ENCODE measurements around the gene CREBZF. TPM values are rescaled to one million over a fixed set of nuclear protein-coding genes. Genes with fewer than 3 reads are reported as not detected.
A peak's percentile ranks its signal among the peaks of the same experiment; 100 is the strongest.

The CREBZF gene, protein sequence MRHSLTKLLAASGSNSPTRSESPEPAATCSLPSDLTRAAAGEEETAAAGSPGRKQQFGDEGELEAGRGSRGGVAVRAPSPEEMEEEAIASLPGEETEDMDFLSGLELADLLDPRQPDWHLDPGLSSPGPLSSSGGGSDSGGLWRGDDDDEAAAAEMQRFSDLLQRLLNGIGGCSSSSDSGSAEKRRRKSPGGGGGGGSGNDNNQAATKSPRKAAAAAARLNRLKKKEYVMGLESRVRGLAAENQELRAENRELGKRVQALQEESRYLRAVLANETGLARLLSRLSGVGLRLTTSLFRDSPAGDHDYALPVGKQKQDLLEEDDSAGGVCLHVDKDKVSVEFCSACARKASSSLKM
- total RNA-seq = 10 to 100 TPM; 66.0 to 68.4 TPM

DNA sequence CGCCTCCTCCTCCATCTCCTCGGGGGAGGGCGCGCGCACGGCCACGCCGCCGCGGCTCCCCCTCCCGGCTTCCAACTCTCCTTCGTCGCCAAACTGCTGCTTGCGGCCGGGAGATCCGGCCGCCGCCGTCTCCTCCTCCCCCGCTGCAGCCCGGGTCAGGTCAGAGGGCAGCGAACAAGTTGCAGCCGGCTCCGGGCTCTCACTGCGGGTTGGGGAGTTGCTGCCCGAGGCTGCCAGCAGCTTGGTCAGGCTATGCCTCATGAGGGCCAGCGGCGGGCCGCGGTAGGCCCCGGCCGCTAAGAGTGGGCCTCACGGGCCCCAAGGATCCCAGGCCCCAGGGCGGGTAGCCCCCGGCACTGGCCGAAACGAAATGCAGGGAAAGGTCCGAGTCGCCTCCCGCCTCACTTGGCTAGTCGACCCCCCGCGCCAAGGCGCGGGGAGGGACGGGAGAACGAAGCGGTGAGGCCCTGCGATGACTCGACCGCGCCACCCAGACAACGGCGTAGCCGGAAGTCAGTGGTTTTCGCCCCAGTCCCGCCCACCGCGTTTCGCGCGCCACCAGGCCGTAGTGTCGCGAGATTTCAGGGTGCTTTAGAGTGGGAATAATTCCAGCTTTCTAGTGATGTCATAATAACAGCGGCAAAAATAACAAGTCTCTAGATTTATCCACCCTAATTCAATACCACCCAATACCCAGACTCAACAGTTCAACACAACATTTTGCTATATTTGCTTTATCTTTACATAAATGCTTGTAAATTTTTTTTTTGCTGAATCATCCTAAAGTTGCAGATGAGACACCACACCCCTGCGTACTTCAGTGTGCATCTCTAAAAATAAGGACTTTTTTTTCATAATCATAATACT, at the start of gene CREBZF:
Gene CREBZF (minus strand): TSS at position 515 of the 867 bp plus-strand sequence. CDS start 254 bp downstream, at position 261.
- no peaks in the 10 kb centered on the region for H3K27me3 Mint-ChIP-seq
- peak within 1 kb of the TSS; percentile 97 for H3K4me3 Mint-ChIP-seq
- POLR2A ChIA-PET = interaction anchor here (0.6 to 8.5 kb wide), 32 partner anchors 9 to 638 kb away, joined by 3 to 220 read pairs (median 4); partner anchors contain the start of genes CCDC83, CCDC89, DLG2 and EED
- H3K9me3 Mint-ChIP-seq = no peaks in the 10 kb centered on the region
- H3K27ac Mint-ChIP-seq = peak within 1 kb of the TSS; percentile 94
- CTCF ChIA-PET = interaction anchor here (0.6 to 2.9 kb wide), 5 partner anchors 14 to 190 kb away, joined by 3 to 15 read pairs (median 7); partner anchors contain the start of genes CCDC83 and TMEM126B
- H3K36me3 Mint-ChIP-seq (ENCODE audit: low read depth) = peaks cover 42% of the 10 kb centered on the region
- DNase-seq = peak; percentile 96
- H3K4me1 Mint-ChIP-seq = peaks cover 28% of the 10 kb centered on the region

DNA sequence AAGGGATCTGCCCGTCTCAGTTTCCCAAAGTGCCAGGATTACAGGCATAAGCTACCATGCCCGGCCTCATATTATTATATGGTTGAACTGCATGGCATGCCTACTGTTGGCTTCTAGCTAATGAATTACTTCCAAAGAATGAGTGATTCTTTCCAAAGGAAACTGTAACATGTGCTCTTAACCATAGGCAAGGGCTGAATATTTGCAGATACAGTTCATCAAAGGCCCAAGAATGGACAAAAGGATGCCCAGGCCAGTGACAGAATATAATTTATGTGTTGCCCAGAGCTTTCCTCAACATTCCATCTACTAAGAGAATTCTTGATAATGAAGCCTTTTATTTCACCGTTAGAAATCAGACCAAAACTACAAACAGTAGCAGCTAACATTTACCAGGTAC, 48.0 kb upstream of the CREBZF start:
- Mint-ChIP-seq H3K36me3 (ENCODE audit: low read depth) (peaks cover 19% of the 10 kb centered on the region), H3K9me3 (no peaks in the 10 kb centered on the region), H3K4me3 (no peak overlapping the region), H3K4me1 (no peaks in the 10 kb centered on the region), H3K27ac (no peak overlapping the region), H3K27me3 (no peaks in the 10 kb centered on the region)
- ChIA-PET CTCF (interaction anchor here (0.8 to 1.4 kb wide), 3 partner anchors 18 to 141 kb away, joined by 3 to 5 read pairs (median 3); no protein-coding TSS in a partner anchor), POLR2A (interaction anchor here (0.8 to 1.5 kb wide), 3 partner anchors 10 to 14 kb away, joined by 3 to 5 read pairs (median 5); no protein-coding TSS in a partner anchor)
- no peak for DNase-seq

DNA sequence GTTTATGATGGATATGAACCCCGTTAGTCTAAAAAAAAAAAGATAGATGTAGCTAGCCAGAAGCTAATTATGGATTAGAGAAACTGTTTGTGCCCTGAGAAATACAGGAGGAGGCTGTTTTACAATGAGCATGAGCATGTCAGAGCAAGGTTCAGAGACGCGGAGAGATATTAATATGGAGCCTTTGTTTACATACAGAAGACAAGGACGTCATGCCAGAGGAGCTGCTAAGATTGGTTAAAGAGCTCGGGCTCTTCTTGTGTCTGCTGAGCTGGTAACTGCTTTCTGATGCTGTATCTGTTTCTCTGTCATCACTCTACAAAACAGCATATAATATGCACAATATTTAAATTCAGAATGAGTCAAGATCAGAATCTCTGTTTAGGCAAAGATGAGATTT, 46.0 kb upstream of the CREBZF start:
- CTCF ChIA-PET = no interaction called here
- H3K4me1 Mint-ChIP-seq = no peaks in the 10 kb centered on the region
- POLR2A ChIA-PET = no interaction called here
- no peak overlapping the region for H3K4me3 Mint-ChIP-seq
- H3K27me3 Mint-ChIP-seq = no peaks in the 10 kb centered on the region
- no peaks in the 10 kb centered on the region for H3K9me3 Mint-ChIP-seq
- peaks cover 33% of the 10 kb centered on the region for H3K36me3 Mint-ChIP-seq (ENCODE audit: low read depth)
- DNase-seq = no peak
- no peak overlapping the region for H3K27ac Mint-ChIP-seq

DNA sequence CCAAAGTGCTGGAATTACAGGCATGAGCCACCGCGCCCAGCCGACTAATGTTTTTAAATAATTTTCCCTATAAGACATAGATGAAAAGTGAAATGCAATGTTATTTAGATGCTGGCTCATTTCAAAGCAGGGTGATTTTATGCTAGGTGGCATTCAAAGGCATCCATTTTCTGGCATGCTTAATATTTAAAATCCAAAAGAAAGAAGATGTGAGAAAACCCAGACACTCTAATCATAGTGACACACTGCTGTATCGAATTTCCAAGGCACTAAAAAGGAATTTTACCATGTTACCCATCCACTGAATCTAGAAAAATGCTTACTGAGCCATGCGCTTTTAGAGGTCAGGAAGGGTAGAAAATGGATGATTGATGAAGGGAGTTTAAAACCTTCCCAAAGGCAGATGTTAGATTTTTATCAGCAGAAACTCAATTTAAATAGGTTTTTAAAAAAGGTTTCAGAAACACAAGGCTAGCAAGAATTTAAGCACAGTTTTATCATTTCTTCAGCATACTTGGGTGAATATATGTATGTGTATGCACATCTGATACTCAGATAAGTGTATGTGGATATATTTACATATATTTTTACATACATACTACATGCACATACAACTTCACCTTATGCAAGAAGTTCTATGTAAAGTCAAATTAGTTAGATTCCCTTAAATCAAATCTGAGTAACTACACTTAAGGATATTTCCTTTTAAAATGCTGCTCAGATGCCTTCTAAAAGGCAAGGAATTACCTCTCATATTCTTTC, 45.2 kb upstream of the CREBZF start:
- no peaks in the 10 kb centered on the region for H3K4me1 Mint-ChIP-seq
- ChIA-PET CTCF (no interaction called here), POLR2A (no interaction called here)
- no peaks in the 10 kb centered on the region for H3K9me3 Mint-ChIP-seq
- H3K4me3 Mint-ChIP-seq = no peak overlapping the region
- no peak for DNase-seq
- H3K27me3 Mint-ChIP-seq = no peaks in the 10 kb centered on the region
- peaks cover 37% of the 10 kb centered on the region for H3K36me3 Mint-ChIP-seq (ENCODE audit: low read depth)
- no peak overlapping the region for H3K27ac Mint-ChIP-seq

DNA sequence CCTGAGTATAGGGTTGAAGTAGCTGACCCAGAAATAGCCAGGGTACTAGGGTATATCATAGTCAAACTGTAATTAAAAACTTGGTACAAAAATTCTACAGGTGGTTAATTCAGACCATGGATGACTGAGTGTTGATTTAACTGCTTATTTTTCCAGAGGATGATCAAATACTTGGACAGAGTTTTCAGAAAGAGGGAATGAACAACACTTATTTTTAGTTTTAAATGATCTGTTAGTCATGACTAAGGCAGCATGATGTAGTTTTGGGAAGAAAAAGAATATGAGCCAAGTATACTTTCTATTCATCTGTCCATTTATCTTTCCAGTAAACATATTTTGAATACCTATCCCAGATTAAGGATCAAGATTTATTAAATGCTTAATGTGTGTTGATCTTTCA, 40.9 kb upstream of the CREBZF start:
- DNase-seq = no peak
- H3K4me1 Mint-ChIP-seq = peaks cover 3% of the 10 kb centered on the region
- POLR2A ChIA-PET = no interaction called here
- H3K36me3 Mint-ChIP-seq (ENCODE audit: low read depth) = peaks cover 49% of the 10 kb centered on the region
- H3K27ac Mint-ChIP-seq = no peak overlapping the region
- no peaks in the 10 kb centered on the region for H3K9me3 Mint-ChIP-seq
- no peak overlapping the region for H3K4me3 Mint-ChIP-seq
- CTCF ChIA-PET = interaction anchor here (1.2 kb wide), 1 partner anchor 13 kb away, joined by 3 read pairs; no protein-coding TSS in a partner anchor
- H3K27me3 Mint-ChIP-seq = no peaks in the 10 kb centered on the region

DNA sequence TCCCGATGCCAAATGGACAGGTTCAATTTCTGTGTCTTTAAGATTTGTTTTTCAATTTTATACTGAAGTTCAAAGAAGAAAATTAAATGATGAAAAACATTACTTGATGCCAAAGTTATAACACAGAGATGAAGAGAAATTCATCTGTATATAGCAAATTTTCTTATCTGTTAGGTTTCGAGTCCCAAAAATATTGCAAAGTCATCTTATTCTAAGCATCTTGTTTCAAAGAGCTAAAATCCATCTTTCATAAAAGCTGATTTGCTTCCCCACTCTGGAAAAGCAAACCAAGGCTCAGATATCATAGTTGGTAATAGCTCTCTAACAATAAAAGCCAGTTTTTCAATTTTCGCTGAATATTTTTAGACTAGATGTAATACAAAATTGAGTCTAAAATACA, 40.0 kb upstream of the CREBZF start:
- ChIA-PET POLR2A (no interaction called here), CTCF (interaction anchor here (1.2 kb wide), 1 partner anchor 12 kb away, joined by 3 read pairs; no protein-coding TSS in a partner anchor)
- DNase-seq = no peak
- Mint-ChIP-seq H3K9me3 (no peaks in the 10 kb centered on the region), H3K27me3 (no peaks in the 10 kb centered on the region), H3K4me1 (peaks cover 11% of the 10 kb centered on the region), H3K36me3 (ENCODE audit: low read depth) (peaks cover 54% of the 10 kb centered on the region), H3K27ac (no peak overlapping the region), H3K4me3 (no peak overlapping the region)

DNA sequence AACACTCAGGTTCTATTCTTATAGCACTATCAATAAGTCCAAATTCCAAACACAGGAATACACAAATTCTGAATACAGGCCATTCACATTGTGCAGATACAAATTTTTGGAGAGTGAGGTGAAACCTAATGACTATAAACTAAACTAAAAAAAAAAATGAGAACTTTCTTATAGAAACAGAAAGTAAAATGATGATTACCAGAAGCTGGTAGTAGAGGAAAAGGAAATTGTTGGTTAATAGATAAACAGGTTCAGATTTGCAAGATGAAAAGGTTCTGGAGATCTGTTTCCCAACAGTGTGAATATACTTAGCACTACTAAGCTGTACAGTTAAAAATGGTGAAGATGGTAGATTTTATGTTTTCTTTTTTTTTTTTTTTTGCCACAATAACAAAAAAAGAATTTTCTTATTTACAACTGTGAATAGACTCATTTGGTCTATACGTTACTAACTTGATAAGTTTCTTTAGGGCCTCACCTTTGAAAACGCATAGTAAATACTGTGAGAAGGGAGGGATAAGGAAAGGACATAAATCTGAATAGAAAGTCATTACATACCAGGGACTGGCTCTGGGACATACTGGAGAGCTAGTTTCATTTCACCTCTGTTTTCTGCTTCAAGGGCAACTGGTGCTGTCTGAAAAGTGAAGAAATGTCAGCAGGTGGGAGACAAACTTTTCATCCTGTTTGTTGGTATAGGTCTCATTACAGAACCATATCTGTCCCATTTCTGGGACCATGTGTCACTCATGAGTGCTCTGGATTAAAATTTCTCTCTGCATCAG, 35.2 kb upstream of the CREBZF start:
- CTCF ChIA-PET = interaction anchor here (0.8 to 2.4 kb wide), 5 partner anchors 13 to 155 kb away, joined by 3 to 14 read pairs (median 6); partner anchors contain the start of gene CCDC83

DNA sequence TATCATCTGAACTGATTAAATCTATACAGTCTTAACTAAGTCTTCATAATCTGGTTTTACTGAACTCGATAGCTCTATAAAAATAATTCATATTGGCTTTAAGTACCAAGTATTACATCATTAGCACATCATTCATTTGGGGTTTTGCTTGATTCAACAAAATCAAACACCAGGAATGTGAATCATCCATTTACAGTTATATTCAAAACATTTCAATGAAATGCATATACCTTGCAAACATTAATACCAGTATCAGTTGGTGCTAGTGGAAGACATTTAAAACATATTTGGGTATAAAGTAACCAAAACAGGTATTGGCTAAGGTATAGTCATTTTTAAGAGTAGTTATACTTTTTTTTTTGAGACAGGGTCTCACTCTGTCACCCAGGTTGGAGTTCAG, 33.3 kb upstream of the CREBZF start:
- peaks cover 58% of the 10 kb centered on the region for H3K4me1 Mint-ChIP-seq
- CTCF ChIA-PET = interaction anchor here (0.9 to 1.3 kb wide), 2 partner anchors 50 to 157 kb away, joined by 3 read pairs; partner anchors contain the start of gene CCDC83
- H3K27ac Mint-ChIP-seq = no peak overlapping the region
- H3K27me3 Mint-ChIP-seq = no peaks in the 10 kb centered on the region
- no peak overlapping the region for H3K4me3 Mint-ChIP-seq
- no peaks in the 10 kb centered on the region for H3K9me3 Mint-ChIP-seq
- POLR2A ChIA-PET = interaction anchor here (0.8 to 1.9 kb wide), 3 partner anchors 13 to 126 kb away, joined by 3 to 12 read pairs (median 5); no protein-coding TSS in a partner anchor
- H3K36me3 Mint-ChIP-seq (ENCODE audit: low read depth) = peaks cover 66% of the 10 kb centered on the region
- no peak for DNase-seq

More for the DNA sequence above, 35.2 kb upstream of the CREBZF start:
- POLR2A ChIA-PET = interaction anchor here (0.8 to 3.8 kb wide), 15 partner anchors 13 to 154 kb away, joined by 3 to 13 read pairs (median 5); partner anchors contain the start of genes CCDC83, CREBZF, SYTL2 and TMEM126A
- Mint-ChIP-seq H3K4me1 (peaks cover 49% of the 10 kb centered on the region), H3K4me3 (peak overlapping the region; percentile 38), H3K27ac (peak overlapping the region; percentile 78), H3K27me3 (no peaks in the 10 kb centered on the region), H3K9me3 (no peaks in the 10 kb centered on the region), H3K36me3 (ENCODE audit: low read depth) (peaks cover 67% of the 10 kb centered on the region)
- no peak for DNase-seq

DNA sequence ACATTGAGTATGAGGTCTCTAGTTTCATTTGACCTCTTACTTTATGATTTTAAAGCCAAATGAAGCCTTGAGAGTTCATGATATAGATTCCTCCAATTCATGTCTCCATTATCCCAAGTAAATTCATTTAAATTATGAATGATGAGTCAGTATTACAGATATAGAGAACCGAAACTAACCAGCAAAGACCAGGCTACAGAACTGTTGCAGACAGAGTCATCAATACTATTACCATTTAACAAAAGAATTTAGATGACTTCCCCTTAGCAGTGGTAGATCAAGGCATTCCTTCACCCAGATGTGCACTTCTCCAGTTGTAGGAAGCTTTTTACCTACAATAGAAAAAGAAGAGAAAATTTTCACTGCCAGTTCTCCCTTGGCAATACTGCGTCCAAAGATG, 32.8 kb upstream of the CREBZF start:
- H3K27me3 Mint-ChIP-seq = no peaks in the 10 kb centered on the region
- H3K27ac Mint-ChIP-seq = no peak overlapping the region
- H3K4me1 Mint-ChIP-seq = peaks cover 58% of the 10 kb centered on the region
- POLR2A ChIA-PET = interaction anchor here (1.5 kb wide), 1 partner anchor 34 kb away, joined by 5 read pairs; no protein-coding TSS in a partner anchor
- H3K9me3 Mint-ChIP-seq = no peaks in the 10 kb centered on the region
- DNase-seq = no peak
- H3K4me3 Mint-ChIP-seq = no peak overlapping the region
- CTCF ChIA-PET = interaction anchor here (0.9 to 1.3 kb wide), 2 partner anchors 51 to 158 kb away, joined by 3 read pairs; partner anchors contain the start of gene CCDC83
- H3K36me3 Mint-ChIP-seq (ENCODE audit: low read depth) = peaks cover 65% of the 10 kb centered on the region

DNA sequence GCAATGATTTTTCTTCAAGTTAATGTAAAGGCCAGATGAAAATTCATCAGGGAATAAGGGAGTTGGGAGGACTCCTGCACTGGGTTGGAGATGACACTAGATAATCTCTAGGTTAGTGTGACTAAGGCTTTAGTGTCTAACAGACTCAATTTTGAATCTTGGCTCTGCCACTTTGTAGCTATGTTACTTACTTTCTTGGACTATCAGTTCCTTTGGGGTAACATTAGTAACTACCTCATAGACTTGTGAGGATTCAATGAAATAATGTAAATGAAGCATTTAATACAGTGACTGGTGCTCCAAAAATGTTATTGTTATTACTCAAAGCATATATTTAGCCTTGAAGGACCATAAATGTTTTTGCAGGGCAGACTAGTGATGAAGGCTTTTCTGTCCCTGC, 30.6 kb upstream of the CREBZF start:
- ChIA-PET POLR2A (interaction anchor here (1.0 to 1.3 kb wide), 2 partner anchors 31 to 159 kb away, joined by 3 to 4 read pairs; partner anchors contain the start of genes CCDC83 and CREBZF), CTCF (interaction anchor here (0.8 to 2.8 kb wide), 7 partner anchors 13 to 159 kb away, joined by 3 to 13 read pairs (median 4); partner anchors contain the start of gene CCDC83)
- H3K4me1 Mint-ChIP-seq = peaks cover 55% of the 10 kb centered on the region
- H3K9me3 Mint-ChIP-seq = no peaks in the 10 kb centered on the region
- peaks cover 64% of the 10 kb centered on the region for H3K36me3 Mint-ChIP-seq (ENCODE audit: low read depth)
- no peak overlapping the region for H3K4me3 Mint-ChIP-seq
- H3K27me3 Mint-ChIP-seq = no peaks in the 10 kb centered on the region
- DNase-seq = no peak
- no peak overlapping the region for H3K27ac Mint-ChIP-seq

DNA sequence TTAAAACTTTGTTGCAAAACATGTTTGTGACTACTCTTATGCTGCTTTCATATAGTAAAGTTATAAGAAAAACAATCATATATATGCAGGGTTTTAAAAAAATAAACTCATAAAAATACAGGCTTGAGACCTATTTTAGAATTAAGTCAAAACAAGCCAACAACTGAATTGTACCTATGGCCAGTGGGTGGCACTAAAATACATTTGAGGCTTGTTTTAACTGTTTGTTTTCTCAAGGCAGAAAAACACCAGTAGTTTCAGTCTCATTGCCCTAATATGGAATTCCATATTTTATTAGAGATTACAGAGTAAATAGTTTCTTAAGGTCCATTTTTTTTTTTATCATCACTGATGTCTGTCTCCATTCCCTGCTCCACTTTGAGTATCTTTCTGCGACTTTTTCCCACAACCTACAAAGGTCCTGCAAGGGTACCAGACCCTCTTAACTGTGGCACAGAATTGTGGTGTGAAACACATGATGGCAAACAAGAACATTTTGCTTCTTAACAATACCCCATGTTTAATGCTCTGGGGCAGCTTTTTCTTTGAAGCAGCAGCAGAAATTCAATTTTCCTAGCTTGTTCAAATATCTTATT, 29.6 kb upstream of the CREBZF start:
- DNase-seq = no peak
- Mint-ChIP-seq H3K36me3 (ENCODE audit: low read depth) (peaks cover 65% of the 10 kb centered on the region), H3K4me3 (no peak overlapping the region), H3K9me3 (no peaks in the 10 kb centered on the region), H3K27me3 (no peaks in the 10 kb centered on the region), H3K4me1 (peaks cover 48% of the 10 kb centered on the region), H3K27ac (no peak overlapping the region)
- CTCF ChIA-PET = interaction anchor here (0.7 to 2.8 kb wide), 8 partner anchors 14 to 160 kb away, joined by 3 to 13 read pairs (median 4); partner anchors contain the start of gene CCDC83
- POLR2A ChIA-PET = interaction anchor here (0.9 to 1.3 kb wide), 5 partner anchors 29 to 160 kb away, joined by 3 to 4 read pairs (median 3); partner anchors contain the start of genes CCDC83 and CREBZF

Data from activated CD4-positive, alpha-beta memory T cell treated with anti-CD3 and anti-CD28 coated beads, Interleukin-2, amount 10 ng/mL, durations not matched to agents 7 days and 5 days (primary cell).